ENCODE results near the gene ACTL7A.

ACTL7A gene

GRCh38 chr9:108823829-108824228, 38.2 kb upstream of the ACTL7A start:
- TF ChIP-seq SPI1 (IDR thresholded peaks at IDR 0.05; ENCODE audit: borderline replicate concordance, low read depth) (no peak), GABPA (IDR thresholded peaks at IDR 0.05; ENCODE audit: low read depth) (no peak), POLR2AphosphoS5 (IDR thresholded peaks at IDR 0.05; ENCODE audit: low read depth) (no peak)
- TF ChIP-seq, protein P1, sequence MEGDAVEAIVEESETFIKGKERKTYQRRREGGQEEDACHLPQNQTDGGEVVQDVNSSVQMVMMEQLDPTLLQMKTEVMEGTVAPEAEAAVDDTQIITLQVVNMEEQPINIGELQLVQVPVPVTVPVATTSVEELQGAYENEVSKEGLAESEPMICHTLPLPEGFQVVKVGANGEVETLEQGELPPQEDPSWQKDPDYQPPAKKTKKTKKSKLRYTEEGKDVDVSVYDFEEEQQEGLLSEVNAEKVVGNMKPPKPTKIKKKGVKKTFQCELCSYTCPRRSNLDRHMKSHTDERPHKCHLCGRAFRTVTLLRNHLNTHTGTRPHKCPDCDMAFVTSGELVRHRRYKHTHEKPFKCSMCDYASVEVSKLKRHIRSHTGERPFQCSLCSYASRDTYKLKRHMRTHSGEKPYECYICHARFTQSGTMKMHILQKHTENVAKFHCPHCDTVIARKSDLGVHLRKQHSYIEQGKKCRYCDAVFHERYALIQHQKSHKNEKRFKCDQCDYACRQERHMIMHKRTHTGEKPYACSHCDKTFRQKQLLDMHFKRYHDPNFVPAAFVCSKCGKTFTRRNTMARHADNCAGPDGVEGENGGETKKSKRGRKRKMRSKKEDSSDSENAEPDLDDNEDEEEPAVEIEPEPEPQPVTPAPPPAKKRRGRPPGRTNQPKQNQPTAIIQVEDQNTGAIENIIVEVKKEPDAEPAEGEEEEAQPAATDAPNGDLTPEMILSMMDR (IDR thresholded peaks at IDR 0.05; ENCODE audit: insufficient read depth, low read length), result no peak
- H3K4me3 ChIP-seq (replicated peaks; ENCODE audit: insufficient read depth, low read length), result no peak overlapping the region
- no peak overlapping the region for H3K27ac ChIP-seq (replicated peaks)

GRCh38 chr9:108830272-108830671, 31.8 kb upstream of the ACTL7A start:
- DNase-seq (ENCODE audit: low read depth in 1 of 2, low spot score in 1 of 2), result no peak
- Histone ChIP-seq H3K4me3 (replicated peaks; ENCODE audit: insufficient read depth, low read length) (no peak overlapping the region), H3K27me3 (ENCODE audit: insufficient read depth, poor library complexity, severe bottlenecking) (no peaks in the 10 kb centered on the region), H3K27ac (replicated peaks) (no peak overlapping the region)
- no peak for TF ChIP-seq GABPA (IDR thresholded peaks at IDR 0.05; ENCODE audit: low read depth)
- TF ChIP-seq, protein P2, sequence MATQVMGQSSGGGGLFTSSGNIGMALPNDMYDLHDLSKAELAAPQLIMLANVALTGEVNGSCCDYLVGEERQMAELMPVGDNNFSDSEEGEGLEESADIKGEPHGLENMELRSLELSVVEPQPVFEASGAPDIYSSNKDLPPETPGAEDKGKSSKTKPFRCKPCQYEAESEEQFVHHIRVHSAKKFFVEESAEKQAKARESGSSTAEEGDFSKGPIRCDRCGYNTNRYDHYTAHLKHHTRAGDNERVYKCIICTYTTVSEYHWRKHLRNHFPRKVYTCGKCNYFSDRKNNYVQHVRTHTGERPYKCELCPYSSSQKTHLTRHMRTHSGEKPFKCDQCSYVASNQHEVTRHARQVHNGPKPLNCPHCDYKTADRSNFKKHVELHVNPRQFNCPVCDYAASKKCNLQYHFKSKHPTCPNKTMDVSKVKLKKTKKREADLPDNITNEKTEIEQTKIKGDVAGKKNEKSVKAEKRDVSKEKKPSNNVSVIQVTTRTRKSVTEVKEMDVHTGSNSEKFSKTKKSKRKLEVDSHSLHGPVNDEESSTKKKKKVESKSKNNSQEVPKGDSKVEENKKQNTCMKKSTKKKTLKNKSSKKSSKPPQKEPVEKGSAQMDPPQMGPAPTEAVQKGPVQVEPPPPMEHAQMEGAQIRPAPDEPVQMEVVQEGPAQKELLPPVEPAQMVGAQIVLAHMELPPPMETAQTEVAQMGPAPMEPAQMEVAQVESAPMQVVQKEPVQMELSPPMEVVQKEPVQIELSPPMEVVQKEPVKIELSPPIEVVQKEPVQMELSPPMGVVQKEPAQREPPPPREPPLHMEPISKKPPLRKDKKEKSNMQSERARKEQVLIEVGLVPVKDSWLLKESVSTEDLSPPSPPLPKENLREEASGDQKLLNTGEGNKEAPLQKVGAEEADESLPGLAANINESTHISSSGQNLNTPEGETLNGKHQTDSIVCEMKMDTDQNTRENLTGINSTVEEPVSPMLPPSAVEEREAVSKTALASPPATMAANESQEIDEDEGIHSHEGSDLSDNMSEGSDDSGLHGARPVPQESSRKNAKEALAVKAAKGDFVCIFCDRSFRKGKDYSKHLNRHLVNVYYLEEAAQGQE (IDR thresholded peaks at IDR 0.05; ENCODE audit: insufficient replicate concordance, low read depth), result no peak
- TF ChIP-seq SPI1 (IDR thresholded peaks at IDR 0.05; ENCODE audit: borderline replicate concordance, low read depth), result no peak
- TF ChIP-seq, protein P1 (IDR thresholded peaks at IDR 0.05; ENCODE audit: insufficient read depth, low read length), result no peak
- TF ChIP-seq POLR2AphosphoS5 (IDR thresholded peaks at IDR 0.05; ENCODE audit: low read depth), result no peak

More at GRCh38 chr9:108823829-108824228, 38.2 kb upstream of the ACTL7A start:
- H3K27me3 ChIP-seq (ENCODE audit: insufficient read depth, poor library complexity, severe bottlenecking), result no peaks in the 10 kb centered on the region
- DNase-seq (ENCODE audit: low read depth in 1 of 2, low spot score in 1 of 2), result no peak

DNA sequence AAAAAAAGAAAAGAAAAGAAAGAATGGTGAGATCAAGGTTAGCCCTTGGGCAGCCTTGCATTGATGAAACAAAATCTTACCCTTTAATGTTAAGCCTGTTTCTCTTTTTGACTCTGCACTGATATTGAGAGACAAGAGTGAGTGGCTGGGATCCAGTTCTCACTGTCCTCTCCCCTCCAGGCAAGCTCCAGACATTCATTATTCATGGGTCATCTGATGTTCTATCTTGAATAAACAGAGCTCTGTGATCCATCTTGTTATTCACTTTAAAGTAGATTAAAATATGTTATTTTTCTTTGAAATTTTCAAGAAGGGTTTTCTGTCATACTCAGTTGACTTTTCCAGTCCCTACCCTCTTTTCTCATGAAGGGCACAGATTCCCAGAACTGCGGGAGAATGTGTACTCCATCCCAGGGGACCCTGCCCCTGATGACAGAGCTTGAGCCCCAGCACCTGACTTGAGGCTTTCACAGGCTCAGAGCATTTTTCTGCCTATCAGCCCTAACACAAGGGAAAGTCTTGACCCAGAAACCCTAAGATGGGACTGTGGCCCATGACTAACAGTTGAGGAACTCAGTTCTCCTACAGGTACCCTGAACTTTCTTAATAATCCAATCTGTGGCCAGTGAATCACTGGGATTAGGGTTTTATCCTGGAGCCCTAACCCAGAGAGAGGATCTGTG, 30.4 kb upstream of the ACTL7A start:
- no peak overlapping the region for H3K27ac ChIP-seq (replicated peaks)
- H3K4me3 ChIP-seq (replicated peaks; ENCODE audit: insufficient read depth, low read length), result no peak overlapping the region
- no peak for TF ChIP-seq SPI1 (IDR thresholded peaks at IDR 0.05; ENCODE audit: borderline replicate concordance, low read depth)
- TF ChIP-seq, protein P1 (IDR thresholded peaks at IDR 0.05; ENCODE audit: insufficient read depth, low read length), result no peak
- TF ChIP-seq, protein P2 (IDR thresholded peaks at IDR 0.05; ENCODE audit: insufficient replicate concordance, low read depth), result no peak
- no peak for TF ChIP-seq POLR2AphosphoS5 (IDR thresholded peaks at IDR 0.05; ENCODE audit: low read depth)
- no peak for TF ChIP-seq GABPA (IDR thresholded peaks at IDR 0.05; ENCODE audit: low read depth)
- H3K27me3 ChIP-seq (ENCODE audit: insufficient read depth, poor library complexity, severe bottlenecking), result no peaks in the 10 kb centered on the region
- no peak for DNase-seq (ENCODE audit: low read depth in 1 of 2, low spot score in 1 of 2)

- DNase-seq (ENCODE audit: low read depth in 1 of 2, low spot score in 1 of 2), result no peak
- no peaks in the 10 kb centered on the region for H3K27me3 ChIP-seq (ENCODE audit: insufficient read depth, poor library complexity, severe bottlenecking)
- no peak for TF ChIP-seq SPI1 (IDR thresholded peaks at IDR 0.05; ENCODE audit: borderline replicate concordance, low read depth)
- TF ChIP-seq POLR2AphosphoS5 (IDR thresholded peaks at IDR 0.05; ENCODE audit: low read depth), result no peak
- TF ChIP-seq, protein P2 (IDR thresholded peaks at IDR 0.05; ENCODE audit: insufficient replicate concordance, low read depth), result no peak
- TF ChIP-seq GABPA (IDR thresholded peaks at IDR 0.05; ENCODE audit: low read depth), result no peak
- TF ChIP-seq, protein P1 (IDR thresholded peaks at IDR 0.05; ENCODE audit: insufficient read depth, low read length), result no peak
- no peak overlapping the region for H3K27ac ChIP-seq (replicated peaks)
- H3K4me3 ChIP-seq (replicated peaks; ENCODE audit: insufficient read depth, low read length), result no peak overlapping the region
Measured at GRCh38 chr9:108832179-108832500, 29.9 kb upstream of the ACTL7A start.
